ENCODE results near the gene RAB36.

The RAB36 gene

DNA sequence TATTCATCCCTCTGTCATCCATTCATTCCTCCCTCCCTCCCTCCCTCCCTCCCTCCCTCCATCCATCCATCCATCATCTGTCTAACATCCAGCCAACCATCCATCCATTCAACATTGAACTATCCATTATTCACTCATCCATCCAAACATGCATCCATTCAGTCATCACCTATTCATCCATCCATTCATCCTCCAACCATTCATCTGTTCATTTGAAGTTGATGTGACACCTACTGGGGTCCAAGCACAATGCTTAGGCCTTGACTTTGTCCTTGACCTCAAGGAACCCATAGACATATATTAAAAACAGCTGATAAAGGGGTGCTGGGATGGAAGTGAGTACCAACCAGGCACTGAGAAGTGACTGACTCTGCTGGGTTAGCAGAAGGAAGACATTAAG is 61.6 kb downstream of the RAB36 start:
- no peak for DNase-seq (ENCODE audit: low read depth)

DNA sequence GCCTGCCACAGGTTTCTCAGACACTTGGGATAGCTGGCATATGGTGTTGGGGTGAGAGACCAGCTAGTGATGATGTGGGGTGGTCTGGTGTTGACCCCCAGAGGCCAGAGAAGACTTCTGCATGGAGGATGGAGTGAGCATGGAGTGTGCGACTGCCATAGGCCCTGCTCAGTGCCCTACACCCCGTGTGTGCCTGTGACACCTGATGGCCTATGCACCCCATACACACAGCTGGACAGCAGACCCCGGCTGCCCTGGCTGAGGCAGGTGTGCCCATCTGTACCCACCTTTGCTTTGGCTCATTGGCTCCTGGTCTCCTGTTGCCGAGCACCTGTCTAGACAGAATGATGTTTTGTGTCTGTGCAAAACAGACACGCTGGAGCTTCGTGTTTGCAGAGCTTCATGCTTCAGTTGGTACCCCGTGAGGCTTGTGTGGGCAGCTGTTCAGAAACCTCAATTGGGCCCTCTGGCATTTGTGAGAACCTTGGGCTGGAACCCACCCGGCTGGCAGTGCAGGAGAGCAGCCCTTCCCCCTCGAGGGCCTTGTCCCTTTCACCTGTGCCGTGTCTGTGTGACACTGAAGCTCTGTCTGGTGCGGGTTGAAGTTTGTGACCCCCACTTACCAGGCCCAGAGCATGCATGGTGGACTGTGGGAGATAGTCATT is 62.6 kb downstream of the RAB36 start:
- no peak for DNase-seq (ENCODE audit: low read depth)

DNA sequence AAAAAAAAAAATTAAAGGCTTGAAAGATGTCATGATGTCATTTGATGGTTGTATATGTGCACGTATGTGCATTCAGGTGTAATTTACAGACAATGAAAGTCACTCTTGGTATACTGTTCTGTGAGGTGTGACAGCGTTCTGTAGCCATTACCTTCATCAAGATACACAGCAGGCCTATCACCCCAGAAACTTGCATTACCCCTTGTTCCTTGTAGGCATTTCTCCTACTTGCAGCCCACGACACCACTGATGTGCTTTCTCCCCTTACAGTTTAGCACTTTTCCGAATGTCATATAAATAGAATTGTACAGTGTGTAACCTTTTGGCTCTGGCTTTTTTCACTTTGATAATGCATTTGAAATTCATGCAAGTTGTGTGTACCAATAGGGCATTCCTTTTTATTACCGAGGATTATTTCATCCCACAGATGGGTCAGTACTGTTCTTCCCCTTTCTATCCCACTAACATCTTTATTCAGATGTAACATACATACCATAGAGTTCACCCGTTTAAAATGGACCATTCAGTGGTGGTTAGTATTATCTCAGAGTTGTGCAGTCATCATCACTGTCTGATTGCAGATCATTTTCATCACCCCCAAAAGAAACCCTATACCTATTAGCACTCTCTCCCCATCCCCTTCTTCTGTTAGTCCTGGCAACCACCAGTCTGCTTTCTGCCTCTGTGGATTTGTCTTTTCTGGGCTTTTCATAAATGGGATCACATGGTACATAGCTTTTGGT is 65.3 kb downstream of the RAB36 start:
- no peak for DNase-seq (ENCODE audit: low read depth)

DNA sequence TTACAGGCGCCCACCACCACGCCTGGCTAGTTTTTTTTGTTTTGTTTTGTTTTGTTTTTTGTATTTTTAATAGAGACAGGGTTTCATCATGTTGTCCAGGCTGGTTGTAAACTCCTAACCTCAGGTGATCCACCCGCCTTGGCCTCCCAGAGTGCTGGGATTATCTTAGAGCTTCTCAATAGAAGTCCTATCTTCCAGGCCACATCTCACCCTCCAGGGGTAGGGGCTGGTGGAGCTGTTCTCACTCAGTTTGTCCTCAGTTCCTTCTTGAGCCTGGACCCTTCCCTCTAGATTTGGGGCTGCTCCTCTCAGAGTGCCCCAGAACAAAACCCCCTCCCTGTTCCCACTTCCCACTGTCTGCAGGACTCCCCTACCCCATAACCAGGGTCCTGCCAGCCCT is 66.3 kb downstream of the RAB36 start:
- DNase-seq (ENCODE audit: low read depth), result no peak

DNA sequence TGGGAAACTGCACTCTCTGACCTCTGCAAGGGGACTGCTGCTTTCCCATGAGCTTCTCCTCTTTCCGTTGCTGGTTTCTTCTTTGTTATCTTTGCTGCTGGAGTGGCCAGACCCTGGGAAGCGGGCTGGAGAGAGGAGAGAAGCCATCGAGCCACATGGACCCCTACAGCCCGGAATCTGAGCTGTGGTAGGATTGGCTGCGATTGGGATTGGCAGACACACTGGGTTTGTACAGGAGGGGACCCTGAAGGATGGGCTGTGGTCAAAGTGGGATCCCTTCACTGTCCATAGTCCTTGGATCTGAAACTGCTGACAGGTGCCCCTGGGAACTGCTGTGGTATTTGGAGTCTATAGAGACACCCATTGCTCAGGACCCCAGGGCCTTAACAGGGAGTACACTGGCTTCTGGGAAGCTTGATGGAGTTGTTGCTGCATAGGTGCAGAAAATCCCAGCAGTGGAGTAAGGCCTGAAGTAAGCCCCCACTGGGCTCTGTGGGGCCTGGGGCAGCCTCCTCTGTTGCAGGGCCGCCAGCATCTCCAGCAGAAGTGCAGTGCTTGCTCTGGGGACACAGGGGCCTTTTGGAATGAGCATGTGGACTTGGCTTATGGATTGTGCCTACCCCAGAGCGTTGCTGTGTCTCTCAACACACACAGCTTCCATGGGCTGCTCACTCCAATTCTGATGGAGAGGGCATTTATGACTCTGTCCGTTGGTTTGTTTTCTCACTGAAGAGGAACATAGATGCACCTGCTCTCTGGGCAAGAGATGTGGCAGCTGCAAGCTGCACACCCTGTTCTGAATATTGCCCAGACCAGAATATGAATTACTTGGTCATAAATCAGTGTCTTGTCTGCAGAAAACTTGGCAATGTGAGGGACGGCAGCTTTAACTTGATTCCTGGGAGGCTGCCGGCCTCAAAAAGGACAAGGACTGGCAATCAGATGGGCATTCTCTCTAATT is 67.1 kb downstream of the RAB36 start:
- DNase-seq (ENCODE audit: low read depth), result no peak

DNA sequence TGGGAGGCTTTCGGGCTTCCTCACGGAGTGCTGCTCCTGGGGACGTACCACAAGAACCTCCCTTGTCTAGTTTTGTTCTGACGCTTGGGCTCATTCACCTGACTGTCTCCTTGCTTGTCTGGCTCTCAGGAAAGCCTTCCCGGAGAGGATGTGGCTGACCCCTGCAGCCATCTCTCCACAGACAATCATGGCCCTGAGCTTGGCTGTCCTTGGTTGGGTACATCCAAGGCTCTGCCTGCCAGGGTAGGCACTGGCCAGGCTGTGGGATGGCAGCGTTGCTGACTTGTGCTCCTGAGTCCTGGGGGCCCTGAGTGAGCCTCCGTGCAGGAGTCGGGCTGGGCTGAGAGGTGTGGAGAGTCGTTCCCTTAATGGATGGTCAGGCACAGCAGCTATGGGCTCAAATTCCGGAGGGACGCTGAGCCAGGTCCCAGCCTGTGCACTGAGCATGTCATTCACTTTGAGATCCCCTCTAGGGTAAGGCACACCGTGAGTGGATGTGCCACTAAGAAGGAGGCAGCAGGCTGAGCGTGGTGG is 67.8 kb downstream of the RAB36 start:
- no peak for DNase-seq (ENCODE audit: low read depth)

DNA sequence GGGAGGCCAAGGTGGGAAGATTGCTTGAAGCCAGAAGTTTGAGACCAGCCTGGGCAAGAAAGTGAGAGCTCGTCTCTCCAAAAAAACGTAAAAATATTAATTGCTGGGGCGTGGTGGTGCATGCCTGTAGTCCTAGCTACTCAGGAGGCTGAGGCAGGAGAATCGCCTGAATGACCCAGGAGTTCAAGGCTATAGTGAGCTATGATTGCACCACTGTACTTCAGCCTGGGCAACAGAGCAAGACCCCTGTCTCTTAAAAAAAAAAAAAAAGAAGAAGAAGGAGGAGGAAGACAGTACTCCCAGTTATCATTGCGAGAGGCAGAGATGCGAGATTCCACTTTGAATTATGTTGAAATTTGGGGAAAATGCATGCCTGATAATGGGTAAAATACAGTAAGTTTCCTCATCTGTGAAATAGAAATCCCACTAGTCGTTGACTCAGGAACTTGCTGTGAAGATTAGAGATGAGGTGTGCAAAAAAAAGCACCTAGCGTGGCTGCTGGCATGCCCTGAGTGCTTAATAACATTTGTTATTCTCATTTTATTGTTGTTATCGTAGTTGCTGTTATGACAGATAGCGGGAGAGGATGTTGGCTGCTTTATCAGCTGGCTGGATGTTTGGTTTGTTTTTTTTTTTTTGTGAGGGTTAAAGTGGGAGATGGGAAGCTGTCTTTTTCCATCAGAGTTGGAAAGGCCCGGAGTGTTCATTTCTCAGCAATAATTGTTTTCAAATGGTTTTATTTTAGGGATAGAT is 68.5 kb downstream of the RAB36 start:
- DNase-seq (ENCODE audit: low read depth), result no peak
